ENCODE results near the gene JARID2.

GRCh38 chr6:15366879-15367278 is 121.0 kb downstream of the JARID2 start:
- TF ChIP-seq CTCF (conservative IDR thresholded peaks at IDR 0.05; ENCODE audit: low read length) (no peak), EZH2phosphoT487 (IDR thresholded peaks at IDR 0.05; ENCODE audit: borderline replicate concordance, low read depth, low read length) (no peak)
